NCI-H2196 (cell line): ENCODE data around the gene SGCE.

Experiments used
- DNase-seq: peaks from one replicate; lab custom pipeline; 2025; ENCODE audit not compliant: unreplicated experiment; lab: John Stamatoyannopoulos, UW

Gene SGCE

GRCh38 chr7:94630855-94631254 is 25.1 kb downstream of the SGCE start:
- no peak for DNase-seq

GRCh38 chr7:94623820-94624219 is 32.1 kb downstream of the SGCE start:
- DNase-seq = no peak

GRCh38 chr7:94621120-94621519 is 34.8 kb downstream of the SGCE start:
- no peak for DNase-seq

GRCh38 chr7:94620703-94621118 is 35.2 kb downstream of the SGCE start:
- DNase-seq = peak; percentile 82

- no peak for DNase-seq
Measured at GRCh38 chr7:94618126-94618525, 37.8 kb downstream of the SGCE start.

GRCh38 chr7:94616855-94617254 is 39.1 kb downstream of the SGCE start:
- no peak for DNase-seq

GRCh38 chr7:94615666-94616065 is 40.3 kb downstream of the SGCE start:
- no peak for DNase-seq

GRCh38 chr7:94612661-94613060 is 43.3 kb downstream of the SGCE start:
- DNase-seq = no peak

- no peak for DNase-seq
Measured at GRCh38 chr7:94612253-94612652, 43.7 kb downstream of the SGCE start.

GRCh38 chr7:94609561-94609960 is 46.4 kb downstream of the SGCE start:
- DNase-seq = no peak

GRCh38 chr7:94605031-94605430 is 50.9 kb downstream of the SGCE start:
- no peak for DNase-seq

- DNase-seq = no peak
Measured at GRCh38 chr7:94602181-94602580, 53.8 kb downstream of the SGCE start.

GRCh38 chr7:94600267-94600666 is 55.7 kb downstream of the SGCE start:
- no peak for DNase-seq

GRCh38 chr7:94595717-94596116 is 60.2 kb downstream of the SGCE start:
- DNase-seq = no peak

- no peak for DNase-seq
Measured at GRCh38 chr7:94594882-94595281, 61.1 kb downstream of the SGCE start.

- DNase-seq = no peak
Measured at GRCh38 chr7:94591176-94591575, 64.8 kb downstream of the SGCE start.

- no peak for DNase-seq
Measured at GRCh38 chr7:94590526-94591162, 65.3 kb downstream of the SGCE start.

- no peak for DNase-seq
Measured at GRCh38 chr7:94588075-94588474, 67.9 kb downstream of the SGCE start.

GRCh38 chr7:94584113-94584512 is 71.8 kb downstream of the SGCE start:
- DNase-seq = peak; percentile 48

- no peak for DNase-seq
Measured at GRCh38 chr7:94580601-94581000, 75.3 kb downstream of the SGCE start.

- DNase-seq = no peak
Measured at GRCh38 chr7:94579470-94579869, 76.5 kb downstream of the SGCE start.

GRCh38 chr7:94578614-94579013 is 77.3 kb downstream of the SGCE start:
- peak; percentile 9 for DNase-seq

GRCh38 chr7:94577357-94577756 is 78.6 kb downstream of the SGCE start:
- DNase-seq = no peak
